Stimulated activated memory B cell treated with anti-CD40 and anti-IgM and Interleukin-4, amounts not matched to agents 10 μg/mL and 1 μg/mL and 100 μg/mL, for 72 hours (primary cell): ENCODE data around the gene SH2D1B.
A peak's percentile ranks its signal among the peaks of the same experiment; 100 is the strongest.
"Not testable (repeated sequence)": the region's sequence is repeated elsewhere in the genome, so short reads cannot be mapped to it uniquely, and the experiment has no call there.

ENCODE experiments used
- ATAC-seq: fragments of 150-1000 bp; cut with Tn5 transposase; 2 replicates; pipeline ENCODE4 v1.10.0; 2021
- H3K27ac Mint-ChIP-seq: one replicate; pipeline ENCODE4 v1.8.0; 2022; ENCODE audit warnings: mild to moderate bottlenecking, mixed read lengths
- H3K27me3 Mint-ChIP-seq: one replicate; pipeline ENCODE4 v1.8.0; 2022; ENCODE audit warnings: mixed read lengths
- H3K36me3 Mint-ChIP-seq: one replicate; pipeline ENCODE4 v1.8.0; 2022; ENCODE audit warnings: mixed read lengths
- H3K4me1 Mint-ChIP-seq: one replicate; pipeline ENCODE4 v1.8.0; 2022; ENCODE audit warnings: mixed read lengths
- H3K4me3 Mint-ChIP-seq: one replicate; pipeline ENCODE4 v1.8.0; 2022; ENCODE audit warnings: mild to moderate bottlenecking, moderate library complexity, mixed read lengths
- H3K9me3 Mint-ChIP-seq: one replicate; pipeline ENCODE4 v1.8.0; 2022; ENCODE audit warnings: mixed read lengths

SH2D1B gene

GRCh38 chr1:162412002-162412401 lies at the start of gene SH2D1B:
TSS of gene SH2D1B (minus strand) at chr1:162412136. CDS start at chr1:162412016, 120 bp downstream.
- Mint-ChIP-seq H3K36me3 (no peaks in the 10 kb centered on the region), H3K27ac (no peak within 1 kb of the TSS), H3K4me3 (no peak within 1 kb of the TSS), H3K9me3 (no peaks in the 10 kb centered on the region), H3K27me3 (peaks cover 46% of the 10 kb centered on the region), H3K4me1 (no peaks in the 10 kb centered on the region)
- ATAC-seq, result no peak

GRCh38 chr1:162458236-162458635 lies 46.3 kb upstream of the SH2D1B start:
- no peaks in the 10 kb centered on the region for H3K36me3 Mint-ChIP-seq
- ATAC-seq, result no peak
- H3K4me1 Mint-ChIP-seq, result no peaks in the 10 kb centered on the region
- H3K9me3 Mint-ChIP-seq, result no peaks in the 10 kb centered on the region
- H3K27me3 Mint-ChIP-seq, result peaks cover 10% of the 10 kb centered on the region
- no peak overlapping the region for H3K4me3 Mint-ChIP-seq
- no peak overlapping the region for H3K27ac Mint-ChIP-seq

- H3K4me1 Mint-ChIP-seq, result no peaks in the 10 kb centered on the region
- no peaks in the 10 kb centered on the region for H3K36me3 Mint-ChIP-seq
- no peak overlapping the region for H3K4me3 Mint-ChIP-seq
- H3K27me3 Mint-ChIP-seq, result peaks cover 10% of the 10 kb centered on the region
- ATAC-seq, result no peak
- no peaks in the 10 kb centered on the region for H3K9me3 Mint-ChIP-seq
- H3K27ac Mint-ChIP-seq, result no peak overlapping the region
Observed at GRCh38 chr1:162456323-162456722, 44.4 kb upstream of the SH2D1B start.

GRCh38 chr1:162454361-162454760 lies 42.4 kb upstream of the SH2D1B start:
- H3K27me3 Mint-ChIP-seq, ATAC-seq, H3K4me1 Mint-ChIP-seq, H3K36me3 Mint-ChIP-seq, H3K4me3 Mint-ChIP-seq, H3K9me3 Mint-ChIP-seq, H3K27ac Mint-ChIP-seq: not testable (repeated sequence)

GRCh38 chr1:162446946-162447345 lies 35.0 kb upstream of the SH2D1B start:
- H3K9me3 Mint-ChIP-seq, result no peaks in the 10 kb centered on the region
- H3K4me1 Mint-ChIP-seq, result peaks cover 14% of the 10 kb centered on the region
- no peak overlapping the region for H3K4me3 Mint-ChIP-seq
- H3K27me3 Mint-ChIP-seq, result peaks cover 72% of the 10 kb centered on the region
- no peak for ATAC-seq
- H3K27ac Mint-ChIP-seq, result no peak overlapping the region
- no peaks in the 10 kb centered on the region for H3K36me3 Mint-ChIP-seq

GRCh38 chr1:162444903-162445302 lies 33.0 kb upstream of the SH2D1B start:
- Mint-ChIP-seq H3K36me3 (no peaks in the 10 kb centered on the region), H3K9me3 (no peaks in the 10 kb centered on the region), H3K27ac (no peak overlapping the region), H3K4me3 (no peak overlapping the region), H3K4me1 (peaks cover 14% of the 10 kb centered on the region), H3K27me3 (peaks cover 91% of the 10 kb centered on the region)
- no peak for ATAC-seq

GRCh38 chr1:162432977-162433713 lies 21.2 kb upstream of the SH2D1B start:
- not testable (repeated sequence) for H3K9me3 Mint-ChIP-seq, H3K4me1 Mint-ChIP-seq, H3K36me3 Mint-ChIP-seq, H3K4me3 Mint-ChIP-seq, H3K27me3 Mint-ChIP-seq, ATAC-seq, H3K27ac Mint-ChIP-seq

- no peak for ATAC-seq
- Mint-ChIP-seq H3K27me3 (peaks cover 5% of the 10 kb centered on the region), H3K36me3 (no peaks in the 10 kb centered on the region), H3K4me3 (no peak overlapping the region), H3K9me3 (no peaks in the 10 kb centered on the region), H3K27ac (no peak overlapping the region), H3K4me1 (no peaks in the 10 kb centered on the region)
Observed at GRCh38 chr1:162430583-162430982, 18.6 kb upstream of the SH2D1B start.

GRCh38 chr1:162422662-162423375 lies 10.9 kb upstream of the SH2D1B start:
- ATAC-seq, result peak; percentile 67
- Mint-ChIP-seq H3K27me3 (peaks cover 32% of the 10 kb centered on the region), H3K36me3 (no peaks in the 10 kb centered on the region), H3K4me1 (peaks cover 15% of the 10 kb centered on the region), H3K27ac (no peak overlapping the region), H3K4me3 (no peak overlapping the region), H3K9me3 (no peaks in the 10 kb centered on the region)

GRCh38 chr1:162421258-162422164 lies 9.6 kb upstream of the SH2D1B start:
- no peak for ATAC-seq
- peaks cover 33% of the 10 kb centered on the region for H3K27me3 Mint-ChIP-seq
- H3K27ac Mint-ChIP-seq, result no peak overlapping the region
- H3K9me3 Mint-ChIP-seq, result no peaks in the 10 kb centered on the region
- no peak overlapping the region for H3K4me3 Mint-ChIP-seq
- H3K4me1 Mint-ChIP-seq, result peaks cover 15% of the 10 kb centered on the region
- H3K36me3 Mint-ChIP-seq, result no peaks in the 10 kb centered on the region

- Mint-ChIP-seq H3K4me3 (no peak overlapping the region), H3K36me3 (no peaks in the 10 kb centered on the region), H3K27ac (no peak overlapping the region), H3K27me3 (peaks cover 37% of the 10 kb centered on the region), H3K4me1 (peaks cover 15% of the 10 kb centered on the region), H3K9me3 (no peaks in the 10 kb centered on the region)
- no peak for ATAC-seq
Observed at GRCh38 chr1:162420120-162420519, 8.2 kb upstream of the SH2D1B start.

- not testable (repeated sequence) for H3K9me3 Mint-ChIP-seq, H3K4me3 Mint-ChIP-seq, H3K36me3 Mint-ChIP-seq, ATAC-seq, H3K27ac Mint-ChIP-seq
- Mint-ChIP-seq H3K4me1 (peaks cover 15% of the 10 kb centered on the region), H3K27me3 (peaks cover 32% of the 10 kb centered on the region)
Observed at GRCh38 chr1:162419450-162419931, 7.6 kb upstream of the SH2D1B start.

- H3K4me3 Mint-ChIP-seq, H3K9me3 Mint-ChIP-seq, H3K36me3 Mint-ChIP-seq, H3K27ac Mint-ChIP-seq, ATAC-seq: not testable (repeated sequence)
- H3K27me3 Mint-ChIP-seq, result peaks cover 26% of the 10 kb centered on the region
- peaks cover 11% of the 10 kb centered on the region for H3K4me1 Mint-ChIP-seq
Observed at GRCh38 chr1:162418584-162418983, 6.6 kb upstream of the SH2D1B start.

GRCh38 chr1:162417650-162418049 lies 5.7 kb upstream of the SH2D1B start:
- Mint-ChIP-seq H3K4me1 (peaks cover 1% of the 10 kb centered on the region), H3K9me3 (no peaks in the 10 kb centered on the region), H3K4me3 (no peak overlapping the region), H3K36me3 (no peaks in the 10 kb centered on the region), H3K27me3 (peaks cover 22% of the 10 kb centered on the region), H3K27ac (no peak overlapping the region)
- ATAC-seq, result no peak

- Mint-ChIP-seq H3K4me3 (no peak overlapping the region), H3K27ac (no peak overlapping the region), H3K4me1 (no peaks in the 10 kb centered on the region), H3K9me3 (no peaks in the 10 kb centered on the region), H3K27me3 (peaks cover 24% of the 10 kb centered on the region), H3K36me3 (no peaks in the 10 kb centered on the region)
- ATAC-seq, result no peak
Observed at GRCh38 chr1:162416909-162417308, 5.0 kb upstream of the SH2D1B start.
